Skeletal muscle satellite cell (primary cell): Measurements from ENCODE around the gene HNRNPUL1.
"Not testable (repeated sequence)": the region's sequence is repeated elsewhere in the genome, so short reads cannot be mapped to it uniquely, and the experiment has no call there.

Experiments
- H3K27me3 ChIP-seq: 2 replicates; pipeline ENCODE4 v1.7.0; 2013; ENCODE audit warnings: low read length; ENCODE audit not compliant: control insufficient read depth, insufficient read depth
- H3K36me3 ChIP-seq: 2 replicates; pipeline ENCODE4 v1.7.0; 2013; ENCODE audit warnings: mild to moderate bottlenecking, control low read depth, low read length; ENCODE audit not compliant: insufficient read depth
- H3K4me1 ChIP-seq: 2 replicates; pipeline ENCODE4 v1.7.0; 2013; ENCODE audit warnings: low read length; ENCODE audit not compliant: control insufficient read depth, insufficient read depth
- H3K4me2 ChIP-seq: 2 replicates; pipeline ENCODE4 v1.7.0; 2013; ENCODE audit warnings: mild to moderate bottlenecking, low read length
- H3K4me3 ChIP-seq: 2 replicates; pipeline ENCODE4 v1.7.0; 2013; ENCODE audit warnings: low read length
- H3K9ac ChIP-seq: 2 replicates; pipeline ENCODE4 v1.7.0; 2013; ENCODE audit warnings: mild to moderate bottlenecking, low read depth, low read length, moderate library complexity
- H3K9me3 ChIP-seq: replicated peaks from 2 replicates; pipeline ENCODE4 v1.7.0; 2013; ENCODE audit warnings: mild to moderate bottlenecking, control low read depth, low read length

The HNRNPUL1 gene

DNA sequence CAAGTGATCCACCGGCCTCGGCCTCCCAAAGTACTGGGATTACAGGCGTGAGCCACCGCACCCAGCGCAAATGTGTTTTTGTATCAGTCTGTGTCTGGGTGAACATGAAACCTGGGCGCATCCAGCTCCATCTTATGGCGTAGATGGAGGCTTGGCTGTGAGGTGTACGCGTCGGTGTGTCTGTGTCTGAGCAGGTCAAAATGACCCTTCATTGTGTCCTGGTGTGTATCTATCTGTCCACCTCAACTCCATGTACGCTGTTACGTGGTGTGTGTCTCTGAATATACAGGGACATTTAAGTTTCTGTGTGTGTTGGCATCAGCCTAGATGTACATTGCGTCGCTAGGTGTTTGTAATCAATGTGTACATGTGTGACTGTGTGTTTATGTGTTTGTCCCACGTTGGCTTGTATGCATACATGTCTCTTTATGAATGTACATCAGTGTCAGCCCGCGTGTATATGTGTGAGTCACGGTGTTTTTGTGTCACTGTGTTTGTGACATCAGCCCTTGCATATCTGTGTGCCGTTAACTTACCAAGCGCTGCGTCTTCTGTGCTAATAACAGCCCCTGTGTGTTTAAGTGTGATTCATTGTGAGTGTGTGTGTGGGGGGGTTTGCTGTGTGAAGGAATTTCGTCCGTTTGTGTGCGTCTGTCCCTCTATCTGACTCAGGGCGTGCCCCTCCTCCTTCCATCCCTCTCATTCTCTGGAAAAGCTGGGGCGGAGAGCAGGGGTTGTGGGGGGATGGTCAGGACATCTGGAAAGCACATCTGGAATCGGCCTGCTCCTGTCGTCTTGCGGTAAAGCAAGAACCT, 38.7 kb upstream of the HNRNPUL1 start:
- Histone ChIP-seq H3K9ac (peak overlapping the region; percentile 81), H3K4me3 (peak overlapping the region; percentile 58), H3K9me3 (no peaks in the 10 kb centered on the region), H3K27me3 (no peaks in the 10 kb centered on the region), H3K4me1 (peaks cover 65% of the 10 kb centered on the region), H3K4me2 (peak overlapping the region; percentile 82), H3K36me3 (peaks cover 57% of the 10 kb centered on the region)

DNA sequence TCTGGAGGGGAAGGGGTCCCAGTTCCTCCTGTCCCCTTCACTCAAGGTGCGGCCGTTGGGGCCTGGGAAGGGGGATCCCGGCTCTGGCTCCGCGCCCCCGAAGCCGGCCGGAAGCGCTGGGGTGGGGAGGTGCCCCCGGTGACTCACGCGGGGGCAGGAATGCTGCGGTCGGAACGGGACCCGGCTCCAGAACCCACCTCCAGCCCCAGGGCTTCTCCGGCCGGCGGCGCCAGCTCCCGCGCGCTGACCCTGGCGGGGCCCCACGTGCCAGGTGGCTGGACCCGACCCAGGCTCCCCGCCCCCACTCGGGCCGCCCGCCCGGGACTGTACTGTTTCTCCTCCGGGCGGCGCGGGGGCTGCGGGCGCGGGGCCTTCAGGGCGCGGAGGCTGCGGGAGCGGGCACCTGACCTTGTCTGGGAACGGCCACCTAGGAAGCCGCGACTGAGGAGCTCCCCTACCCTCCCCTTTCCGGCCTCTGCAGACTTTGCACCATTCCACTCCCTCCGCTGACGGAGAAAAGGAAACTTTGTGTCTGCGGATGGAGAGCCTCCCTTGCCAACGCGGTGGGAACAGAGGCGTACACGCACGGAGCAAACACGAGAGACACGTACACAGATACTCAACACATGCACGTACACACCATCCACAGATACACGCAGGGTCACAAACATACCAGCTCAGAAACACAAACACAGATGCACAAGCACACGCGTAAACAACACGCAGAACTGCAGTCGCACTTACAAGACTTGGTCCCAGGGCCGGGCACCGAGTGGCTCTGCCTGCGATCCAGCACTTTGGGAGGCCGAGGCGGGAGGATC, 37.9 kb upstream of the HNRNPUL1 start:
- no peaks in the 10 kb centered on the region for H3K9me3 ChIP-seq
- H3K4me2 ChIP-seq, result peak overlapping the region; percentile 82
- H3K4me3 ChIP-seq, result peak overlapping the region; percentile 58
- H3K27me3 ChIP-seq, result no peaks in the 10 kb centered on the region
- peaks cover 57% of the 10 kb centered on the region for H3K4me1 ChIP-seq
- peaks cover 57% of the 10 kb centered on the region for H3K36me3 ChIP-seq
- H3K9ac ChIP-seq, result peak overlapping the region; percentile 81

DNA sequence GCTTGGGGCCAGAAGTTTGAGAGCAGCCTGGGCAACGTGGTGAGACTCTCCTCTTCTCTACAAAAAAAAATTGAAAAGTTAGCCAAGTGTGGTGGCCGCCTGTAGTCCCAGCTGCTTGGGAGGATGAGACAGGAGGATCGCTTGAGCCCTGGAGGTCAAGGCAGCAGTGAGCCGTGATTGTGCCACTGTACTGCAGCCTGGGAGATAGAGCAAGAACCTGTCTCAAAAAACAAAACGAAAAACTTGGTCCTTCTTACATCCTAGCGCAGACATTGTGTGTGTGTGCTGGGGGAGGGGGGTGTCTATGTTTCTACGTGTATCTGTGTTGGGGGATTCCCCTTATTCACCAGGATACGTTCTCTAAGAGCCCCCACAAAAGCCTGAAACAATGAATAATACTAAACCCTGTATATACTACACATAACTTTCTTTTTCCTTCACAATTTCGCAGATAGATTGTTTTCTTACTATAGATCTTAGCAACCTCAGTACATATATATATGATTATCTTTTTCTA, 37.2 kb upstream of the HNRNPUL1 start:
- peaks cover 53% of the 10 kb centered on the region for H3K36me3 ChIP-seq

DNA sequence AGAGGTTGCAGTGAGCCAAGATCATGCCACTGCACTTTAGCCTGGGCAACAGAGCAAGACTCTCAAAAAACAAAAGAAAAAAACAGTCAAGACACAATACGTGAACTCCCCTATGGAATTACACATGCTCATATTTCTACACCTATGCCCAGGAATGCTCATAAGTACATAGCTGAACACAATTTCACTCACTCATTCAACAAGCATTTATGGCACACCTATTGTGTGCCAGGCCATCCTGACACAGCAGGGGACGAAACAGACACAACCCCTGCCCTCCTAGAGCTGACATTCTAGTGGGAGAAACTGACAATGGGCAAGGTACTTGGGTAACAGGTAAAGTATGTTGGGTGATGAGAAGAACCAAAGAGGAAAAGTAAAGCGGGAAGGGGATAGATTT, 35.7 kb upstream of the HNRNPUL1 start:
- Histone ChIP-seq H3K27me3 (no peaks in the 10 kb centered on the region), H3K9ac (no peak overlapping the region), H3K4me3 (no peak overlapping the region), H3K4me2 (no peak overlapping the region), H3K36me3 (peaks cover 60% of the 10 kb centered on the region), H3K4me1 (peaks cover 37% of the 10 kb centered on the region), H3K9me3 (no peaks in the 10 kb centered on the region)

More for the DNA sequence above, 37.2 kb upstream of the HNRNPUL1 start:
- no peaks in the 10 kb centered on the region for H3K27me3 ChIP-seq
- peak overlapping the region; percentile 81 for H3K9ac ChIP-seq
- peak overlapping the region; percentile 82 for H3K4me2 ChIP-seq
- peaks cover 50% of the 10 kb centered on the region for H3K4me1 ChIP-seq
- H3K9me3 ChIP-seq, result no peaks in the 10 kb centered on the region
- peak overlapping the region; percentile 57 for H3K4me3 ChIP-seq

DNA sequence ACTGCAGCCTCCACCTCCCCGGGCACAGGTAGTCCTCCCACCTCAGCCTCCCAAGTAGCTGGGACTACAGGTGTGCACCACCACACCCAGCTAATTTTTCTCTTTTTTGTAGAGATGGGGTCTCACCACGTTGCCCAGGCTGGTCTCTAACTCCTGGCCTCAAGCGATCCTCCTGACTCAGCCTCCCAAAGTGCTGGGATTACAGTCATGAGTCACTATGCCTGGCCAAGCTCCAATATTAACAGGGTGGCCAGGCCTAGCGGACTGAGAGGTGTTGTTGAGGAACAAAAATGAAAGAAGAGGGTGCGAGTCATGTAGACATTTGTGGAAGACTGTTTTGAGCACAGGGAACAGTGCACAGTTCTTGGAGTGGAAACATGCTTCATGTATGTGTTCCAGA, 34.8 kb upstream of the HNRNPUL1 start:
- peaks cover 28% of the 10 kb centered on the region for H3K4me1 ChIP-seq
- H3K4me3 ChIP-seq, H3K9me3 ChIP-seq, H3K27me3 ChIP-seq, H3K9ac ChIP-seq: not testable (repeated sequence)
- H3K36me3 ChIP-seq, result peaks cover 64% of the 10 kb centered on the region
- peak overlapping the region; percentile 10 for H3K4me2 ChIP-seq

DNA sequence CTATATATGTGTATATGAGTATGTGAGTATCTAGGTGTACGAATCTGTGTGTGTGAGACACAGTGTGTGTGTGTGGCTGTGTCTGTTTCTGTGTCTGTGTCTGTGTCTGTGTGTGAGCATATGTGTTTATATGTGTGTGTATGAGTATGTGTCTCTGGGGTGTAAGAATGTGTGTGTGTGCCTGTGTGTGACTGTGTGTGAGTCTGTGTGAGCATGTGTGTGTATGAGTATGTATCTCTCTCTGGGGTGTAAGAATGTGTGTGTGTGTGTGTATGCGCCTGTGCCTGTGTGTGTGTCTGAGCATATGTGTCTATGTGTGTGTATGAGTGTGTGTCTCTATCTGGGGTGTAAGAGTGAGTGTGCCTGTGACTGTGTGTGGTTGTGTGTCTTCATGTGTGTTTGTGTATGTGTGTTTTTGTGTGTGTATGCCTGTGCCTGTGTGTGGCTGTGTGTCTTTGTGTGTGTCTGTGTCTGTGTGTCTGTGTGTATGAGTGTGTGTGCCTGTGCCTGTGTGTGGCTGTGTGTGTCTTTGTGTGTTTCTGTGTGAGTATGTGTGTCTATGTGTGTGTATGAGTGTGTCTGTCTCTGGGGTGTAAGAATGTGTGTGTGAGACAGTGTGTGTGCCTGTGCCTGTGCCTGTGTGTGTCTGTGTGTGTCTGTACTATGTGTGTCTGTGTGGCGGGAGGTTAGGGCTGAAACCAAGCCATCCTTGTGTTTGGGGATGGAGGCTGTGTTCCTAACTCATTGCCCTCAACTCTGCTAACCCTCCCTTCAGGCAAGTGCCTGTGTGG, 33.9 kb upstream of the HNRNPUL1 start:
- no peaks in the 10 kb centered on the region for H3K27me3 ChIP-seq
- H3K36me3 ChIP-seq, result peaks cover 62% of the 10 kb centered on the region
- no peak overlapping the region for H3K4me2 ChIP-seq
- H3K4me3 ChIP-seq, result no peak overlapping the region
- H3K9me3 ChIP-seq, result no peaks in the 10 kb centered on the region
- peak overlapping the region; percentile 9 for H3K9ac ChIP-seq
- peaks cover 19% of the 10 kb centered on the region for H3K4me1 ChIP-seq

DNA sequence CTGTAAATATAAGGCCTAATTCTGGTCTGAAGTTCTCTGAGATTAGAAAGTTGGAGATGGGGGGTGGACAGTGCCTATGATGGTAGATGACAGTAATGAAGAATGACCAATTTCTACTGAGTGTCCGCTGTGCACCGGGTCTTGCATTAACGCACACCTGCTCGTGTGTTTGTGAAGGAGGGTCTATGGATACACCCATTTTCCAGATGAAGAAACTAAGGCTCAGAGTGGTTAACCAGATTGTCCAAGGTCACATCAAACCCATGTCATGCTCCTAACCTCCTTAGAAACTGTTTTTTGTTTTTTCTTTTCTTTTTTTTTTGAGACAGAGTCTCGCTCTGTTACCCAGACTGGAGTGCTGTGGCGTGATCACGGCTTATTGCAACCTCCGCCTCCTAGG, 31.5 kb upstream of the HNRNPUL1 start:
- H3K27me3 ChIP-seq, result no peaks in the 10 kb centered on the region
- peaks cover 72% of the 10 kb centered on the region for H3K36me3 ChIP-seq
- peaks cover 4% of the 10 kb centered on the region for H3K4me1 ChIP-seq
- no peak overlapping the region for H3K4me2 ChIP-seq
- no peak overlapping the region for H3K9ac ChIP-seq
- no peaks in the 10 kb centered on the region for H3K9me3 ChIP-seq
- no peak overlapping the region for H3K4me3 ChIP-seq

DNA sequence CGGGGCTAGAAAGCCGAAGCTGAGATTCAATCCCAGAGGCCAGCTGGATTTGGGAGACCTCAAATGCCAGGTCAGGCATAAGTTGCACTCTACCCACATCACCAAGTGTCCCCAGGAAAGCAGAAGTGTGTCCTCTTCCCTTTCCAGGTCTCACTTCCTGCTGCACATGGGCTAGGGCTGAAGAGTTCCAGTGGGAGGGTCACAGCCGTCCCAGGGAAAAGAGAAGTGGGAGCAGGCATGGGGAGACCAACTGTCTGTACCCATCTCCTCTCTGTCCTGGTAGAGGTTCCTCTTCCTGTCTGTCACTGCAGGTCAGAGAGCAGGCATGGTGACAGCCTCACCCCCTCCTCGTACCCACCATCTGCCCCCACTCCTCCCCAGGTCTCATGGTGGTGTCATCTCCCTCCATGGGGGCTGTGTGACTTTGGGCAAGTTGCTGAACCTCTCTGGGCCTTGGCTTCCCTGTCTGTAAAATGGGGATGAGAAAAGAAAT, 30.4 kb upstream of the HNRNPUL1 start:
- H3K4me2 ChIP-seq, result no peak overlapping the region
- no peak overlapping the region for H3K9ac ChIP-seq
- H3K4me1 ChIP-seq, result peaks cover 4% of the 10 kb centered on the region
- H3K9me3 ChIP-seq, result no peaks in the 10 kb centered on the region
- H3K27me3 ChIP-seq, result no peaks in the 10 kb centered on the region
- H3K36me3 ChIP-seq, result peaks cover 74% of the 10 kb centered on the region
- no peak overlapping the region for H3K4me3 ChIP-seq

DNA sequence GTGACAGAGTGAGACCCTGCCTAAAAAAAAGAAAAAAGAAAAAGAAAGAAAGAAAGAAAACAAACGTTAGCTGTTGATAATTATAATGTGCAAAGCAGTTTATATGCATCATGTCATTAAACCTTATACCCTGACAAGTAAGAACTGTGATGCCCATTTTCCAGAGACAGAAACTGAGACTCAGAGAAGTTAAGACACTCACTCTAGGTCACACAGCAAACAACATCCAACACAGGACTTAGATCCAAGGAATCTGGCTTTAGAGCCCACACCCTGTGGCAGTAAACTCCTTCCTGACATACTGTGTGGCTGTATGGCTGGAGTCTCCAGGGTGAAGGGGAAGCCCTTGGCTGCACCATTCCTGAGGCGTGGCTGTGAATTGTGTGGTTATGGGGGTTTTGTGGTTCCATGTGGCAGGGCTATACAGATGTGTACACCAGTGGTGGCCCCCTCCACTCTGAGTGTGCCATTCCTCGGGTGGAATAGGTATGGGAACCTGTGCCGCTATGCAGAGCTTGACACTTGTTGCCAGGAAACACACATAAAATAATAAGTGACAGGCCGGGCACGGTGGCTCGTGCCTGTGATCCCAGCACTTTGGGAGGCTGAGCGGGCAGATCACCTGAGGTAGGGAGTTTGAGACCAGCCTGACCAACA, 29.5 kb upstream of the HNRNPUL1 start:
- Histone ChIP-seq H3K9me3 (no peaks in the 10 kb centered on the region), H3K36me3 (peaks cover 83% of the 10 kb centered on the region), H3K4me1 (peaks cover 2% of the 10 kb centered on the region), H3K4me3 (no peak overlapping the region), H3K4me2 (no peak overlapping the region), H3K9ac (no peak overlapping the region), H3K27me3 (no peaks in the 10 kb centered on the region)

DNA sequence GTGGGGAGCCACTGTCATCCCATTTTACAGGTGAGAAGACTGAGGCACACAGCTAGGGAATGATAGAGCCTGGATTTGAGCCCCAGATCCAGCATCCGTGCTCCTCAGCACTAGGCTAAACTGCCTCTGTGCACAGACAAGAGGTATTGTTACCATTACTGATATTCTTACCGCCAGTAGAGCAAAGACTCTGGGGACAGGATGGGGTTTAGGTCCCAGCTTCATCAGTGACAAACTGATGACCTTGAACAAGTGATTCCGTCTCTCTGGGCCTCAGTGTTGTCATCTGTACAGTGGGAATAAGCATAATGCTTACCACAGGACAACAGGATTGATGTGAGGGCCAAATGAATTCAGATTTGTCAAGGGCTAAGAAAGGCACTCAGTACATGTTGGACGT, 28.7 kb upstream of the HNRNPUL1 start:
- H3K9me3 ChIP-seq, result no peaks in the 10 kb centered on the region
- H3K36me3 ChIP-seq, result peaks cover 90% of the 10 kb centered on the region

More for the DNA sequence above, 28.7 kb upstream of the HNRNPUL1 start:
- Histone ChIP-seq H3K4me1 (no peaks in the 10 kb centered on the region), H3K27me3 (no peaks in the 10 kb centered on the region), H3K4me3 (no peak overlapping the region), H3K4me2 (no peak overlapping the region), H3K9ac (no peak overlapping the region)
